Measurements from ENCODE around the gene GDF10. TPM values are rescaled to one million over a fixed set of nuclear protein-coding genes. Genes with fewer than 3 reads are reported as not detected.

The GDF10 gene
- total and polyA plus RNA-seq, 2 of the 8 experiments (the other 6 are each of a cell fraction or from before 2014, with no cell fraction given): 0.19 to 0.32 TPM

- TF ChIP-seq HDAC6 (IDR thresholded peaks at IDR 0.05; ENCODE audit: low read depth, low read length): no peak
- TF ChIP-seq GABPA (IDR thresholded peaks at IDR 0.05; ENCODE audit: borderline replicate concordance, insufficient read depth, low read length): no peak
Observed at GRCh38 chr10:47261121-47261520, 38.9 kb upstream of the GDF10 start (continued).
